H9 (cell line): ENCODE results near the gene DISP3. TPM values are rescaled to one million over a fixed set of nuclear protein-coding genes. Genes with fewer than 3 reads are reported as not detected.

Experiments used
- DNase-seq: peaks from one replicate; pipeline ENCODE4 v3.0.0-alpha.2; 2017
- H2AFZ ChIP-seq: one replicate; pipeline ENCODE4 v1.6.1; 2013; ENCODE audit warnings: mild to moderate bottlenecking, low read length, control low read depth, moderate library complexity
- H2AK5ac ChIP-seq: 2 replicates; pipeline ENCODE4 v1.6.1; 2013; ENCODE audit warnings: low read length, control low read depth, mixed read lengths; ENCODE audit not compliant: insufficient read length
- H2BK120ac ChIP-seq: one replicate; pipeline ENCODE4 v1.6.1; 2013; ENCODE audit warnings: low read depth, mild to moderate bottlenecking, low read length, control low read depth, inconsistent platforms; ENCODE audit not compliant: poor library complexity, severe bottlenecking
- H2BK12ac ChIP-seq: 2 replicates; pipeline ENCODE4 v1.6.1; 2013; ENCODE audit warnings: low read length, control low read depth, mixed read lengths, low read depth; ENCODE audit not compliant: insufficient read length
- H2BK15ac ChIP-seq: 2 replicates; pipeline ENCODE4 v1.6.1; 2013; ENCODE audit warnings: low read depth, low read length, control low read depth
- H2BK20ac ChIP-seq: one replicate; pipeline ENCODE4 v1.6.1; 2013; ENCODE audit warnings: low read depth, mild to moderate bottlenecking, low read length, control low read depth, inconsistent platforms; ENCODE audit not compliant: poor library complexity, severe bottlenecking
- H2BK5ac ChIP-seq: 2 replicates; pipeline ENCODE4 v1.6.1; 2013; ENCODE audit warnings: low read length, control low read depth, mixed read lengths; ENCODE audit not compliant: insufficient read length
- H3K14ac ChIP-seq: 2 replicates; pipeline ENCODE4 v1.6.1; 2013; ENCODE audit warnings: low read length, control low read depth; ENCODE audit not compliant: insufficient read depth
- H3K18ac ChIP-seq: 2 replicates; pipeline ENCODE4 v1.6.1; 2013; ENCODE audit warnings: low read depth, mild to moderate bottlenecking, mixed read lengths, low read length, control low read depth; ENCODE audit not compliant: insufficient read length
- H3K23ac ChIP-seq: 2 replicates; pipeline ENCODE4 v1.6.1; 2013; ENCODE audit warnings: low read length, control low read depth, mixed read lengths, low read depth; ENCODE audit not compliant: insufficient read length
- H3K23me2 ChIP-seq: 2 replicates; pipeline ENCODE4 v1.6.1; 2013; ENCODE audit warnings: low read depth, mild to moderate bottlenecking, mixed read lengths, low read length, control low read depth; ENCODE audit not compliant: insufficient read length, poor library complexity, severe bottlenecking
- H3K27ac ChIP-seq: 2 replicates; pipeline ENCODE4 v1.5.1; 2013; ENCODE audit warnings: low read length, control low read depth, mixed read lengths, low read depth; ENCODE audit not compliant: insufficient read length
- H3K27me3 ChIP-seq: 2 replicates; pipeline ENCODE4 v1.6.1; 2013; ENCODE audit warnings: low read length, control low read depth, inconsistent platforms; ENCODE audit not compliant: insufficient read depth
- H3K4ac ChIP-seq: 2 replicates; pipeline ENCODE4 v1.6.1; 2013; ENCODE audit warnings: low read depth, mild to moderate bottlenecking, control low read depth, inconsistent platforms, low read length, moderate library complexity
- H3K4me1 ChIP-seq: 2 replicates; pipeline ENCODE4 v1.6.1; 2013; ENCODE audit warnings: low read length, control low read depth, inconsistent platforms; ENCODE audit not compliant: insufficient read depth
- H3K4me2 ChIP-seq: 2 replicates; pipeline ENCODE4 v1.6.1; 2013; ENCODE audit warnings: low read length, control low read depth, mixed read lengths; ENCODE audit not compliant: insufficient read length, insufficient read depth
- H3K56ac ChIP-seq: 2 replicates; pipeline ENCODE4 v1.6.1; 2013; ENCODE audit warnings: low read depth, mild to moderate bottlenecking, mixed read lengths, low read length, control low read depth; ENCODE audit not compliant: insufficient read length
- H3K79me1 ChIP-seq: 2 replicates; pipeline ENCODE4 v1.6.1; 2013; ENCODE audit warnings: low read depth, mild to moderate bottlenecking, moderate library complexity, low read length, control low read depth, inconsistent platforms; ENCODE audit not compliant: insufficient read depth, poor library complexity, severe bottlenecking
- H3K79me2 ChIP-seq: 2 replicates; pipeline ENCODE4 v1.6.1; 2013; ENCODE audit warnings: low read length, control low read depth, inconsistent platforms; ENCODE audit not compliant: insufficient read depth
- H3K9ac ChIP-seq: 2 replicates; pipeline ENCODE4 v1.6.1; 2013; ENCODE audit warnings: low read length, control low read depth, mixed read lengths; ENCODE audit not compliant: insufficient read length; ENCODE audit errors: extremely low read depth
- H3K9me3 ChIP-seq: one replicate; pipeline ENCODE4 v1.6.1; 2013; ENCODE audit warnings: low read depth, low read length, inconsistent platforms; ENCODE audit not compliant: control insufficient read depth
- H3T11ph ChIP-seq: one replicate; pipeline ENCODE4 v1.6.1; 2013; ENCODE audit warnings: mild to moderate bottlenecking, low read length, control low read depth, inconsistent platforms
- H4K20me1 ChIP-seq: one replicate; pipeline ENCODE4 v1.6.1; 2013; ENCODE audit not compliant: control insufficient read depth, insufficient read length, insufficient read depth
- H4K5ac ChIP-seq: 2 replicates; pipeline ENCODE4 v1.6.1; 2013; ENCODE audit warnings: low read depth, mild to moderate bottlenecking, mixed read lengths, low read length, control low read depth; ENCODE audit not compliant: insufficient read length
- H4K8ac ChIP-seq: replicated peaks from 2 replicates; pipeline ENCODE4 v1.6.1; 2013; ENCODE audit warnings: low read length, control low read depth, mixed read lengths, low read depth; ENCODE audit not compliant: insufficient read length
- H4K91ac ChIP-seq: 2 replicates; pipeline ENCODE4 v1.6.1; 2013; ENCODE audit warnings: low read depth, mild to moderate bottlenecking, moderate library complexity, mixed read lengths, low read length, control low read depth; ENCODE audit not compliant: insufficient read length
- H3K27ac Mint-ChIP-seq, 3 experiments: 2 replicates in 2 of 3; 3 replicates in 1 of 3; pipeline ENCODE4 v1.8.0; 2020 to 2021; ENCODE audit warnings: mixed read lengths in 3 of 3, mild to moderate bottlenecking in 1 of 3, moderate library complexity in 1 of 3
- H3K27me3 Mint-ChIP-seq: 2 replicates; pipeline ENCODE4 v1.8.0; 2021; ENCODE audit warnings: low read depth, mild to moderate bottlenecking, moderate library complexity, mixed read lengths
- H3K36me3 Mint-ChIP-seq, 3 experiments: 2 replicates in 2 of 3; 3 replicates in 1 of 3; pipeline ENCODE4 v1.8.0; 2020 to 2021; ENCODE audit warnings: low read depth in 3 of 3, mixed read lengths in 3 of 3; ENCODE audit not compliant: insufficient read depth in 1 of 3
- H3K4me1 Mint-ChIP-seq, 2 experiments: 2 replicates each; pipeline ENCODE4 v1.8.0; 2020; ENCODE audit warnings: mixed read lengths in 2 of 2
- H3K4me3 Mint-ChIP-seq, 2 experiments: 2 replicates in 1 of 2; 3 replicates in 1 of 2; pipeline ENCODE4 v1.8.0; 2020 to 2021; ENCODE audit warnings: mild to moderate bottlenecking in 2 of 2, mixed read lengths in 2 of 2, moderate library complexity in 1 of 2
- H3K9me3 Mint-ChIP-seq, 2 experiments: 2 replicates in 1 of 2; 3 replicates in 1 of 2; pipeline ENCODE4 v1.8.0; 2020; ENCODE audit warnings: mild to moderate bottlenecking in 2 of 2, mixed read lengths in 2 of 2, moderate library complexity in 1 of 2
- CTCF ChIP-seq: fragments of 200-600 bp; sonication (generic); conservative IDR thresholded peaks from 3 replicates; pipeline ENCODE4 v1.8.0; 2021; ENCODE audit warnings: antibody characterized with exemption, mild to moderate bottlenecking
- WGBS: extraction: QIAGEN DNeasy Blood & Tissue Kit; methylation state at CpG from one replicate; pipeline ENCODE4 v1.1.7; 2013; ENCODE audit warnings: missing lambda C conversion rate, low lambda C conversion rate, mixed read lengths; ENCODE audit not compliant: insufficient read length; ENCODE audit errors: extremely low coverage; 5-methylcytosine and 5-hydroxymethylcytosine counted together
- total RNA-seq: library from RNA; stranded (reverse); gene quantifications from 2 replicates; pipeline ENCODE4 v1.2.1, GENCODE V29; 2021

The DISP3 gene
- total RNA-seq, 1 experiment from 2014 or later: 3.5 TPM

- Histone ChIP-seq H3K27ac (no peak overlapping the region), H2BK5ac (no peak overlapping the region), H4K5ac (no peak overlapping the region), H2BK15ac (no peak overlapping the region), H3K9me3 (no peaks in the 10 kb centered on the region), H3K9ac (no peak overlapping the region), H3K18ac (no peak overlapping the region), H2BK120ac (no peak overlapping the region), H3K4ac (no peak overlapping the region), H4K8ac (no peak overlapping the region), H2AFZ (no peak overlapping the region), H3K79me1 (no peaks in the 10 kb centered on the region), H3K4me2 (no peak overlapping the region), H3T11ph (no peak overlapping the region), H2AK5ac (no peak overlapping the region), H2BK20ac (no peak overlapping the region), H3K14ac (no peak overlapping the region), H4K91ac (no peak overlapping the region), H3K27me3 (no peaks in the 10 kb centered on the region), H4K20me1 (no peaks in the 10 kb centered on the region), H3K56ac (no peak overlapping the region), H3K79me2 (no peaks in the 10 kb centered on the region), H2BK12ac (no peak overlapping the region), H3K4me1 (no peaks in the 10 kb centered on the region), H3K23ac (no peak overlapping the region), H3K23me2 (no peaks in the 10 kb centered on the region)
- WGBS: no CpG with 5 or more reads among the region's 6 CpGs
- H3K4me1 Mint-ChIP-seq: peaks cover 0 to 20% of the 10 kb centered on the region in 2 experiments; a peak in 2 of 4 replicates
- H3K36me3 Mint-ChIP-seq: no peaks in the 10 kb centered on the region
- TF ChIP-seq CTCF: no peak
- no peak overlapping the region for H3K27ac Mint-ChIP-seq
- no peak overlapping the region for H3K4me3 Mint-ChIP-seq
- no peaks in the 10 kb centered on the region for H3K9me3 Mint-ChIP-seq
- no peak for DNase-seq
- H3K27me3 Mint-ChIP-seq: peaks cover 2% of the 10 kb centered on the region; the same call in 1 of the 2 replicates
Measured at GRCh38 chr1:11429226-11429625, 49.7 kb upstream of the DISP3 start.
